GM23248 (cell line): ENCODE data around the gene KCND3.

Experiments
- EZH2 ChIP-seq: fragments of 200-600 bp; sonication (generic); IDR thresholded peaks from 2 replicates; pipeline ENCODE4 v1.6.1; 2018; ENCODE audit warnings: antibody characterized with exemption, mild to moderate bottlenecking; ENCODE audit not compliant: insufficient read depth, poor library complexity, severe bottlenecking
- EZH2phosphoT487 ChIP-seq: fragments of 200-600 bp; sonication (generic); IDR thresholded peaks from 2 replicates; pipeline ENCODE4 v1.6.1; 2018; ENCODE audit warnings: antibody characterized with exemption, moderate library complexity, mild to moderate bottlenecking, low read depth; ENCODE audit not compliant: insufficient read depth

GRCh38 chr1:111958851-111959250 lies 30.6 kb downstream of the KCND3 start:
- TF ChIP-seq EZH2 (no peak), EZH2phosphoT487 (no peak)
